Glomerular visceral epithelial cell (primary cell): ENCODE measurements around the gene TNIP3.
A peak's percentile ranks its signal among the peaks of the same experiment; 100 is the strongest.
"Not testable (repeated sequence)": the region's sequence is repeated elsewhere in the genome, so short reads cannot be mapped to it uniquely, and the experiment has no call there.

ENCODE experiments used
- DNase-seq: peaks from one replicate; pipeline ENCODE4 v3.0.0-alpha.2; 2016; ENCODE audit errors: extremely low spot score

Gene TNIP3

DNA sequence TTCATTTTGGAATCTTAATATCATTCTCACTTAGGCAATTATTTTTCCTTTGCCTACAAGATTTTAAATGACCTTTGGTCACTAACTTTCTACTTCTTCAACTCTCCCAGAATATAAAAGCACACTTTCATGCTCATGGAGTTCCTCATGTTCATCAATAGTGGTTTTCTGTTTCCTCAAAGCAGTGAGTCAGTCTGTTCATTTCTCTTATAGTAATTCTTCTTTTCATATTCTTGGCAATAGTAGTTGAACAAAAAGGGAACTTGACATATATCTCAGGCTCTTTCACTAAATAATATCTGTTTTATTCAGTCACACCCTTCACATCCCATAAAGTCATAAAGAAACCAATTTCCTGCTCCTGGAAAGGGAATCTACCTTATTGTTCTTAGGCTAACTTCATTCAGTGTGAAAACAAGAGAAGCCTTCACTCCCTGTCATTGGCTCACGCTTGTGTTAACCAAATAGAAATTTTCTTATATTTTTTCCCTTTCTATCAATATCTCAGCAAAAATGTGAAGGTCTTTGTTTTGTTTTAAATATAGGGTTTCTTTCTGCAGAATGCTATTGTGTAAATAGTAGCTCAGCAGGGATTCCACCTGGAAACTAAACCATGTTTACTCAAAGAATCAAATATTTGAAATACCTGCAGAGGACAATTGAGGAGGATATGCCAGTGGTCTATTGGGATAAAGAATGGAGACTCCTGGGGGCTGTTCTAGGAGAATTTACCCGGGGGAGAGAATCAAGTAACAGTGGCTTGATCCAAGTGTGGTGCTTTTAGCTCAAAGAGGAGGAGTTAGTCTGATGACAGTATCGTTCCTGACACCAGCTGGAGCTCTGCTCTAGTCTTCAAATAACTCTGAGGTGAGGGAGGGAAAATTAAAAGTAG lies 13.4 kb upstream of the TNIP3 start:
- DNase-seq = no peak

DNA sequence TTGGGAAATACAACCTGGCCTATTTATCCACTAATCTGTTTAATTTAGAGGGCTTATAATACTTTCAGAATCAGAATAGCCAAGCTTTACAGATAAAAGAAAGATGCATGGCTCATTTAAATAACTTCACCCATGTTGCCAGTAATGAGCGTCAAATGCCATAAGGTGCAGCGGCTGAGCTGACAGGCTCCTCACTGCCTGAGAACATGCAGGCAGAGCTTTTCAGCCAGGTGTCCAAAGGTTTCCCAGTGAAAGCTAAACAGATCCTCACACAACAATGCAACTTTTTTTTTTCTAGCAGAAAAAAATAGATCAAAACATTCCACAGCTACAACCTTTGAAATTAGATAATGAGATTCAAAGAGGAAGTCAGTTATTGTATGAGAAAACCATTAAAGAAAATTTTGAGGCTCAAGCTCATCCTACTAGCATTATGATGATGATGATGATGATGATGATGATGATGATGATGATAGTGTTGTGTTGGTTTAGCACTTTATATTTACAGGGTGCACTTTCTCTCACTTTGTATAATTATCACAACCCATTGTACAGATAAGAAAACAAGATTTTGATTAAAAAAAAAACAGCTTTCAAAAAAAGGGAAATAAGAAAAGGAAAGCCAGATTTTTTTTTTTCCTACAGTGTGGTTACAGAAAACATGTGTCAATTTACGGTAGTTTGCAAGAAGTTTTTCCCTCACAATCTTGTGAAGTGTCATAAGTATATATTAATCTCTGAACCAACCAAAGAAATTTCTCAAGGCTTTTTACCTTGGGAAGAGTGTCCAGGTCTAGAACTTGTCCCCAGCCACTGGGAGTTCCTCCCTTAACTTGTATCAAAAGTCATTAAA lies 12.2 kb upstream of the TNIP3 start:
- DNase-seq = no peak

DNA sequence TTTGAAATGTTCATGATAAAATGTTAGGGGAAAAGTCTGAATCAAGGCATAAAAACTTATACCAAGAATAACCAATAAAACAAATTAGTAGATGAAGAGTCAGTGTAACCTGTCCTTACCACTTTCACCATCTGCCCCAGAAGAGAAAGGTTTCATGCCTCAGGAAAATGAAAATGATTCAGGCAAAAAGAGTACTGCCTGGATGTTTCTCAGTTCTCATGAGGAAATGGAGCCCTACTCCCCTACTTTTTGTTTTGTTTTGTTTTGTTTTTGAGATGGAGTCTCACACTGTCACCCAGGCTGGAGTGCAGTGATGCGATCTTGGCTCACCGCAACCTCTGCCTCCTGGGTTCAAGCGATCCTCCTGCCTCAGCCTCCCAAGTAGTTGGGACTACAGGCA lies 7.4 kb upstream of the TNIP3 start:
- not testable (repeated sequence) for DNase-seq

DNA sequence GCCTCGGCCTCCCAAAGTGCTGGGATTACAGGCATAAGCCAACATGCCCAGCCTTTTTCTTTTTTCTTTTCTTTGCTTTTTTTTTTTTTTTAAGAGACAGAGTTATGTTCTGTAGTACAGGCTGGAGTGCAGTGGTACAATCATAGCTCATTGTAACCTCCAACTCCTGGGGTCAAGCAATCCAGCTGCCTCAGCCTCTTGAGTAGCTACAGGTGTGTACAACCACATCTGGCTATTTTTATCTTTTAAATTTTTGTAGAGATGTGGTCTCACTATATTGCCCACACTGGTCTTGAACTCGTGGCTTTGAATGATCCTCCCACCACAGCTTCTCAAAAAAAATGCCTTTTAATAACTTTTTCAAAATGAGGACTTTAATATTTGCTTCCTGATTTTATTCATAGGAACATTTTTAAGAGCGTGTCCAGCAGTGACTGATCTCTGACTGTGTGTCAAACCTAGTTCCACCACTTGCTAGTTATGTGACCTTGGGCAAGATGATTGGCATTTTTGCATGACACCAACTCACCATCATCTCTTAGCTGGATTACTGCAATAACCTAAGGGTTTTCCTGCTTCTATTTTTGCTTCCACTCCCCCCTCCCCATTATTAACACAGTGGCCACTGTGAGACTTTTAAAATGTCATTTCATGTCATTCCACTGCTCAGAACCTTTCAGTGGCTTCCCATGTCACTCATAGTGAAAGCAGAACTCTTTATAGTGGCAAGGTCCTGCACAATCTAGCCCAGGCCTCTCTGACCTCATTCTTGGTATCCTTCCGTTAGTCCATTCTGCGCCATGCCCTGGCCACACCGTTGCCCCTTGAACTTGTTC lies 4.5 kb upstream of the TNIP3 start:
- no peak for DNase-seq

DNA sequence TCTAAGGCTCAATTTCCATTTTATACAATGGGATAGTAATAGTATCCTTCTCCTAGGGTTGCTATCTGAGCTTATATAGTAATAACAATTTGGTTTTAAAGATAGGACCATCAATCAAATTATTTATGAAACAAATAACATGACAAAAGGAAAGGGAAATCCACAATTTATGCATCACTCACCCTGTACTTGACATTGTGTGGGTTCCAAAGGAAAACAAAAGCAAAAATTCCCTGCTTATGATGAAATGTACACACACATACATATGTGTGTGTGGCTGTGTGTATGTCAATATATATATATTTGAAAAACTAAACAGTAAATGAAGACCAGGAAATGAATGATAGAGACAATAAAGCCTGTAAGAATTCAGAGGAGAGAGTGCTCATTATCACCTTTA lies 2.9 kb upstream of the TNIP3 start:
- DNase-seq = no peak

DNA sequence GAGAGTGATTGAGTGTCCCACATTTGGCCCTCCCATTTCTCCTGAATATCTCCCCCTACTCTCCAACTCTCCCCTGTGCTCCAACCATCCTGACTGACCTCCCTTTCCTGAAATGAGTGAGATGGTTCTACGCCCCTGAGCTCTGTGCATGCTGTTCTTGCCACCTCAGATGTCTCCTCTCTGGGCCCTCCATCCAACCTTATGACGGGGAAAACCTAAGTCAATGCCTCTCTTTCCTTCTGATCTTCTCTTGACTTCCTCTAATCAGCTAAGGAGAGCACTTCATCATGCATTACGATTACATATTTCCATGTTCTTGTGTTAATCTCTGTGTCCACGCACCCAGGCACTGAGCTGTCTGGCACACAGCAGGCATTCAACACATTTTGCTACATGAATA lies 1.1 kb upstream of the TNIP3 start:
- DNase-seq = no peak

DNA sequence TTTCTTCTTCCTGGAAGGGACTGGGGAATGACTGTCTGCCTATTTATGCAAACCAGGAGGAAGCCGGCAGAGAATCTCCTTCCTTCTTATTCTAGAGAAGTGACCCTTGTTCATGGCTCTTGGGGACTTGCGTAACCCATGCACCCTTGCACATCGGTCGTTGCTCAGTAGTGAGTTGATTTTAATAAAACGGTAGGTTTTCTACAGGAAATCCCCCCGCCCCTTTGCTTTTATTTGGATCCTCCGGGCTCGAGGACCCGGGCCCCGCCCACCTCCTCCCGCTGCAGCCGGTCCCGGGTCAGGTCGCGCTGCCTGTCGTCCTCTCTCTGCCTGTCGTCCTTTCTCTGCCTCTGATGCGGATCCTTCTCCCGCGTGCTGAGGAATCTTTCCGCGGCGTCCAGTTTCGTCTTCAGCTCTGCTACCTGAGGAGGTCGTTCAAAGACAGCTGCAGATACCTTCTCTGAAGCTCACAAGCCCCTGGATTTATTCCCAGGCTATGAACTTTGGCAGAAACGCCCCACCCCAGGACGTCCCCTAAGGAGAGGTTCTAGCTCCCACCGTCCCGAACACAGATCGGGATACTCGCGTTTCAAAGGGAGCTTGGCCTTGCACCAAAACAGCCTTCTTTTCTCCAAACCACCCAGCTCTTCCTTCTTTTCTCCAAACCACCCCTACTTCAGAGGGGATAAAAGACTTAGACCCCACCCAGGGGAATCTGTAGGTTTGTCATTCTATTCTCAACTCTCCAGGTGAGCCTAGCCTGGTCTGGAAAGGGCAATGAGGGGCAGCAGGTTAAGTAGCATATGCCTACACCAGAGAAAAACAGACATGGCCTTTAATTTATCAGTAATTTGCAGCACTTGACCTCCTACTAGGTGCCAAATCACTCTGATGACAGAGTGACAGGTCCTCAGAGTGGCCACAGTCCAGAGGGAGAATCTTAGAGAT lies 7.0 kb downstream of the TNIP3 start:
- DNase-seq = peak; percentile 6

DNA sequence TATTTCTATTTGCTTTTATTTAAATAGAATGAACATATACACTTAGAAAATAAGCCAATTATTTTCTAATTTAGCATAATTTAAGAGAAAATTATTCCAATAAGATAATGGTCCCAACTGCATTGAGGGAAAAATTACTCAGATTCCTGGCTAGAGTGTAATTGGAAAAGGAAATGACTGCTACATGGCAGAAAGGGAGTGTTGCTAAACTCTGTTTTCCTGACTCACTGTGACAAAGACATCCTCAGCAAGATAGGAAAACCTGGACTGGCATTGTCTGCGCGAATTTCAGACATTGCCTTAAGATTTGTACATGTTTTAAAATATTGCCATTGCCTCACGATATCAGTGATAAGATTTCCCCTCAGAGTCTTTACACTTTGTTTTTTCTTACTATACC lies 8.2 kb downstream of the TNIP3 start:
- DNase-seq = peak; percentile 58

DNA sequence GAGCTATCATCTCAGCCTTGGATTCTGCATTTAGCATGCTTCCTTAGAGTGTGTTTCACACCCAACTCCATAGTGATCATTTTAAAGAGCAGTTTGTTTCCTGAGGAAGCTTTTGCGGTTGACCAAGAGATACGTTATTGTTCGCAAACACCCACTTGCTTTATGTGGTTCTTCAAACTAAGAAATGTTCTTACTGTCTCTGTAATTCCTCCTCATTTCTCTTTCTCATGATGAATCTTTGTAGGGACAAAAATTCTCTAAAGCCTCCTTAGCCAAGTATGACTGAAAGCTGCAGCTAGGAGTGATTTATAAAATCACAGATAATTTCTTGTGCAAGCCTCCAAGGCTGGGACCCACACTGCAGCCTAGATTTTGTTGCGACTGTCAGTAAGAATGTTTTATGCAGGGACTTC lies 10.0 kb downstream of the TNIP3 start:
- no peak for DNase-seq

DNA sequence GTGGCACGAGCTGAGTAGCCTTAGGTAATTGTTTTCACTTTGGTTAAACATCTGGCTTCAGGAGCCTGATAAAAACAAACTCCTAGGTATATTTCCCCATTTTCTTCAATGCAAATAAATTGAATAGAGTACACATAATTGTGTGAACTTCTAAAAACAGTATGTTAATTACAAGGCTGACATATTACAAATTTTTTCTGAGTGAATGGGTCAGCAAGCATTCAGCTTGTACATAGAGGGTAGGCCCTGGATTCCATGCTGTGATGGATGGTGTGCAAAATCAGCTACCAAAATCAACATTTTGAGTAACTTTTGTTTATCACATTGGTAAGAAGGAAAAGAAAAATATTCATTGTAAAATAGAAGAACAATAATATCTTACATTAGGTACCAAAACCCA lies 12.2 kb downstream of the TNIP3 start:
- no peak for DNase-seq

DNA sequence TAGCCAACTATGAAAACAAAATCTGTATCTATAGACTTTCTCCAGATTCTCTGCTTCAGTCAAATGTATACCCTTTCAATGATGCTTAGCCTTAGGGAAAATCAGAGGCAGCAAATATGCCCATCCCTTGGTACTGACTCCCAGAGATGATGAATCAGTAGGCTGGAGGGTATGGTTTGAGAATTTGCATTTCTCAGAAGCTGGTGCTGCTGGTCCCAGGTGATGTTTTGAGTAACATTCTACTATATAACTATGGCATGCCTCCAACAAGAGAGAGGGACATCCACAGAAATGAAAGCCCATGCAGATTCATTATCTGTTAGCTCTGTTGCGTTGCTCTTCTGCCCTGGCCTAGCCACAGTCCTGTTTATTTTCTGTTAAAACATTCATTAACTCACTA lies 13.6 kb downstream of the TNIP3 start:
- DNase-seq = no peak

DNA sequence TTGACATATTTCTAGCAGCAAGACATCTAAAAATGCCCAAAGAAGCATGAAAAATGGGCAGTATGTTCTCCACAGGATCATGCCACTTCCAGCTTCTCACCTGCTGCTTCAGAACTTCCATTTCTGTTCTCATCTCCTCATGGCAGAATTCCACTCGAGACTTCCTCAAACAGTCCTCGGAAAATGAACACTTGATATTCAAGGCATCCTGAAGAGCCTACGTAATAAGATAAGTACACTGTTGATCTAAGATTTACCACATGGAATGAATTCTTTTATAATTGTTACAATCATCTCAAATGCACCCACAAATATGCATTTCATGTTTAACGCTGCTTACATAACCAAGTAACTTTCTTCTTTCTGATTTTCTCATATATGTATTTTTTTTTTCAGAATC lies 14.1 kb downstream of the TNIP3 start:
- no peak for DNase-seq

DNA sequence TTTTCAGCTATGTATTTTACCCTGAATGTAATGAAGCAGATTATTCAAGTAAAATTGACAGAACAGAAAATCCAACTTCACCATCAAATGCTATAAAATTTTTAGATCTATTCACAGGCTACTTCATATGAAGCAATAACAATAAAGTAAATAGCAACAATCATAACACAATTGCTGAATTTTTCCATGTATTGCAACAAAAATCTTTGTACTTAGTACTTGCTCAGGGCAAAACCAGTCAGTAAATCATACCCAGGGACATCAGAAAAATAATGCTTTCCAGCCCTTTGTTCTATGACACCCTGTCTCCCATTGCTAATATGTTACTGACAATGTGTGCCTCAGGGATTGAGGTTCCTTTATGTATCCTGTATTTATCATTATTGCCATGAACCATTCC lies 15.5 kb downstream of the TNIP3 start:
- DNase-seq = no peak

DNA sequence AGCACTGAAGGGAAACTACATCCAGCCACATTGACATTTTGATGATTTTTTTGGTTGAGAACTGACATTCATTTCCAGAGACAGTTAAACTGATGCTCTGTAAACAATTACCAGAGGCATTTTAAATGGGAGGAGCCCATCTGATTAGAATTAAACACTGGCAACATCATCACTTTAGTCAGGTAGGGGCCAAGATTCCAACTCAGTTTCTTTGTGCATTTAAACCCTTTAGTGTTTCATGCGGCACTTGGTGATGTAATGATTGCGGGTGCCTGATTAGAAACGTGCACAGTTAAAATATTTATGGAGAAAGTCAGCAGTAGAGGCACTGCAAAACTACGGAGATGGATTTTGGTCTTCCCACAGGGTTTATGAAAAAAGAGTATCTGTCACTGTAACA lies 16.1 kb downstream of the TNIP3 start:
- DNase-seq = no peak

DNA sequence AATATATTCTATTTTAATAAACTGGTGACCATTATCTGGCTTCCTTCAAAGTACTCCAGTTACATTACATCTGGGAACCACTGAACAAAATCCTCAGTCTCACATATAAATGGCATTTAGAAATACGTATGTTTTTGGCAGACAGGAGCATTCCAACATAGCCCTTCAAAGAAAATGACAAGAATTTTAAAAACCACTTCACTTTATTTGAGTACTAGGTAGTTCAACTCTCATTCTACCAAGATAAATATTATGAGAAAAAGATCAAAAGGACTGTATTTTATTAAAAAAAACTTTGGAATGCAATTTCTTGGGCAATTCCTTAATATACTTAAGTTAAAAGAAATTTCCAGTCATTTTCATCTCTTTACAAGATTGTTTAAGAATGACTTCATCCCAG lies 17.6 kb downstream of the TNIP3 start:
- no peak for DNase-seq

DNA sequence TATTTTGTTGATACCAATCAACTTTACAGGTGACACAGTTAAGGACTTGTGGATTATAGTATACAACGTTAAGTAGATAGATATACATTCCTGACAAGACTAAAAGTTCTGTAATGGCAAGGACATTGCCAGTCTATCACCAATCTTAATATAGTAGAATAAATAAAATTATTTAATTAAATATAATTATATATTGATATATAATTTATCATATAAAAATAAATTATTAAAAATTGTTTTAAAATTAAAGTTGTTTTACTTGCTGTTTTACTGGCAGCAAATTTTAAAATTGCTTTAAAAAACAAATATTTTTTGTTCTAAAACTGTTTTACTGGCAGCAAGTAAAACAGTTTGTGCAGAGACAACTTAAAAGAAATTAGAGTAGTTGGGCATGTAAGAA lies 18.7 kb downstream of the TNIP3 start:
- no peak for DNase-seq

DNA sequence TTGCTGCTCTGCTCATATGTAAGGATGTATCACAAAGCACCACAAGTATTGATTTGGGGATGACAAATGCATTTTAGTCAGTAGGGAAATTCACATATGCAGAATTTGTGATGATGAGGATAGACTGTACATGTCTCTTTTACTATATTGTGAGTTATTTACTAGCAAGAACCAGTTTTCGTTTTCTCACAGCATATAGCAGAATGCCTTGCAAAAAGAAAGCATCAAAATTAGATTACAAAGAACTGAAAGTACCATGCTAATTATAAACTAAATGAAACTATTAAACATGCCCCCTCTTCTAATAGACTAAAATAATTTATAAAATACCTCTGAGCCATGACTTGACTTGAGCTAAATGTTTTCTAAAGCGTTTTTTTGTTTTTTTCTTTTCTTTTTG lies 20.1 kb downstream of the TNIP3 start:
- no peak for DNase-seq

DNA sequence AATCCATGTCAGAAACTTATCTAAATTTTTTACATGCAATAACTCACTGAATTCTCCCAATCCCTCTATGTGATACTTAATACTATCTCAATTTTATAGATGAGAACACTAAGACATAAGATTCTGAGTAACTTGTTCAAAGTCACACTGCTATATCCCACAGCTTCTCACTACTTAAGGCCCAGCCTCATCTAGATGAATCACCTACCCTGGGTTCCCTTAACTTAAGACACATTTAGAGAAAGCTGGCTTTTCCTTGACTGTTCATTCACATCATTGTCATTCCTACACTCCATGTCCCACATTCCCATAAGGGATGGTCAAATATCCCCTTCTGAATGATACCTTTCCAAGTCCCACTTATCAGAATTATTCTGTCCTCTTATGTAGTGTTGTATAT lies 21.0 kb downstream of the TNIP3 start:
- no peak for DNase-seq

DNA sequence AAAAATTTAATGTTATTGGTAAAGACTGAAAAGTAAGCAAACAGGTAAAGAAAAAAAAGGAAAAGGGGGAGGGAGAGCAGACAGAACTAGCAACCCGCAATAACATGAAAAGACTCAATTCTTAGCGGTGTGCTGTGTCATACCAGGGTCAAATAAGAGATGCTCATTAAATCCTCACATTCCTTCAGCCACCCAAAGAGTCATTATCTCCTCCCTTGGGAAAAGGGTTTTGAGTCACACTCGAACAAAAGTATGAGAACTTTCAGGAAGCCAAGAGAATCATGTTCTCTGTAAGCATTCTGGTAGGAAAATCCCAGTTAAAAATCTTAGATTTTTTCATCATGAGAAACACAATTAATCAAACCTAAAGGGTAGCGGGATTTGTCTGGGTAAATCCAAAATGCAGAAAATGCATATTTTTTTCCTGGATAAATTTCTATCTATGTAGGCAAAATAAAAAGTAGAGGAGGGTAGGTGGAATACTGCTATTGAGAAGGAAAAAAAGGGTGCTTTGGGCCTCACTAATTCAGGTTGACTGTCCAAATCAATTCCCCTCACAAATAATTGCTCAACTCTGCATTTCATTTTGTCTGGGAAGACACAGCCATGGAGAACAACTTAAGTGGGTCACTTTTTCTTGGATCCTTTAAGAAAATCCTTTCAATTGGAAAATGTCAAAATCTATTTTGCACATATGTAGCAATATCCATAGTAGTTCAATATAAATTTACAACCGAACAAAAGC lies 23.2 kb downstream of the TNIP3 start:
- no peak for DNase-seq

DNA sequence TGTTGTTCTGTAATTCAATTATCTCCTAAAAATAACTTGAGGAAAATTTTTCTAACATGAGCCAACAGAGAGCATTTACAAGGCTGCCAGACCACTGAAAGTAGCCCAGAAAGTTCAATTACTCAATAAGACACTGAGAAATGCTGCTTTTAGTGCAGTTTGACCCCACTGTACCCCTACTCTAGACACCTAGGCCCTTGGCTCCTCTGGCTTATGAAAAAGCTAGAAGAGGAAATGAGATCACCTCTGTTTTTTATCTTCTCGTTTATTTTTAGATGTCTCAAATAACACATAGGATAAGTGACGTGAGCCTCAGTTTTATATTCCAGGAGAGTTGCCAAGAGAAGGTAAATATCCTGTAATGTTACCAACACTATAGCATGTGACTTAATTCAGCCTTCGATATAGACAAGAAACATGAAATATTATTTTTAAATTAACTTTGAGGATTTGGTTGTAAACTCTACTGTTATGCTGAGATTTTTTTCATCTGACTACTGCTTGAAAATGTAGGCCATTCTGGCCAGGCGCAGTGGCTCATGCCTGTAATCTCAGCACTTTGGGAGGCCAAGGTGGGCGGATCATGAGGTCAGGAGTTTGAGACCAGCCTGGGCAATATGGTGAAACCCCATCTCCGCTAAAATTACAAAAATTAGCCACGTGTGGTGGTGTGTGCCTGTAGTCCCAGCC lies 24.4 kb downstream of the TNIP3 start:
- DNase-seq = no peak
